ENCODE results near the gene RBM14.
A peak's percentile ranks its signal among the peaks of the same experiment; 100 is the strongest.
"Not testable (repeated sequence)": the region's sequence is repeated elsewhere in the genome, so short reads cannot be mapped to it uniquely, and the experiment has no call there.

Gene RBM14, protein sequence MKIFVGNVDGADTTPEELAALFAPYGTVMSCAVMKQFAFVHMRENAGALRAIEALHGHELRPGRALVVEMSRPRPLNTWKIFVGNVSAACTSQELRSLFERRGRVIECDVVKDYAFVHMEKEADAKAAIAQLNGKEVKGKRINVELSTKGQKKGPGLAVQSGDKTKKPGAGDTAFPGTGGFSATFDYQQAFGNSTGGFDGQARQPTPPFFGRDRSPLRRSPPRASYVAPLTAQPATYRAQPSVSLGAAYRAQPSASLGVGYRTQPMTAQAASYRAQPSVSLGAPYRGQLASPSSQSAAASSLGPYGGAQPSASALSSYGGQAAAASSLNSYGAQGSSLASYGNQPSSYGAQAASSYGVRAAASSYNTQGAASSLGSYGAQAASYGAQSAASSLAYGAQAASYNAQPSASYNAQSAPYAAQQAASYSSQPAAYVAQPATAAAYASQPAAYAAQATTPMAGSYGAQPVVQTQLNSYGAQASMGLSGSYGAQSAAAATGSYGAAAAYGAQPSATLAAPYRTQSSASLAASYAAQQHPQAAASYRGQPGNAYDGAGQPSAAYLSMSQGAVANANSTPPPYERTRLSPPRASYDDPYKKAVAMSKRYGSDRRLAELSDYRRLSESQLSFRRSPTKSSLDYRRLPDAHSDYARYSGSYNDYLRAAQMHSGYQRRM

DNA sequence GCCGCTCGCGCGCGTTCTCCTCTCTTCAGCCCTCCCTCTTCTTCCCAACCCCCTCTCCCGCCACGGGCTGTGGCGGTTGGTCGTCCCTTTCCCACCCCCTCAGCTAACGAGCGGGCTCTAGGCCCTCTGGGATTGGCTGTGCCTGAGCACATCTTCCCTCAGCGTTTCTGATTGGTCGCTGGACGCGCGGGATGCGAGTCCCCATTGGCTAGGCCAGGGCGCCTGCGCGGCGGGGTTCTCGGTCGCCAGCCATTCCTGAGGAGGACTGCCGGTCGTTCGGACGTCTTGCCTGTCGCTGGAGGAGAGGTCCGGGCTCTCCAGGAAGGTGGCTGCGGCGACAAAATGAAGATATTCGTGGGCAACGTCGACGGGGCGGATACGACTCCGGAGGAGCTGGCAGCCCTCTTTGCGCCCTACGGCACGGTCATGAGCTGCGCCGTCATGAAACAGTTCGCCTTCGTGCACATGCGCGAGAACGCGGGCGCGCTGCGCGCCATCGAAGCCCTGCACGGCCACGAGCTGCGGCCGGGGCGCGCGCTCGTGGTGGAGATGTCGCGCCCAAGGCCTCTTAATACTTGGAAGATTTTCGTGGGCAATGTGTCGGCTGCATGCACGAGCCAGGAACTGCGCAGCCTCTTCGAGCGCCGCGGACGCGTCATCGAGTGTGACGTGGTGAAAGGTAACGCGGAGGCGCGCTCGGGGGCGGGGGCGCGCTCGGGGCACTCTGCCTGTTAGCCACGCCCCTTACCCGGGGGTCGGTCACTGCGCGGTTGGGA, at the start of gene RBM14:
Gene RBM14, plus strand, starts transcription at position 252 of the 776 bp plus-strand sequence. Its CDS starts 91 bp downstream, at position 343.
- DNase-seq = peak; percentile 99

DNA sequence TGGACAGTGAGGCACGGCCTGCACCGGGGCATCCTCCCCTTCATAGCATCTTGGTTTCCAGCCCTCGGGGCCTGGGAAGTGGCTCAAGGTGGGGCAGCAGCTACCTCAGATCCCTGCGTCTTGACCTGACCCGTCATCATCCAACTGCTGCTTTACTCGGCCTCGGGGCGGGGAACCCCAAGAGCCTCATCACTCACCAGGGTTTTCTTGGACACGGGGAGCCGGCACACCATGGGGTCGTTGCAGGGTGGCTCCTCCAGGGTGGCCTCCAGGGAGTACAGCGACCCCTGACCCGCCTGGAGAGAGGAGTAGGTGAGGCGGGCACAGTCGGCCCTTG, 48.7 kb upstream of the RBM14 start:
- no peak for DNase-seq

DNA sequence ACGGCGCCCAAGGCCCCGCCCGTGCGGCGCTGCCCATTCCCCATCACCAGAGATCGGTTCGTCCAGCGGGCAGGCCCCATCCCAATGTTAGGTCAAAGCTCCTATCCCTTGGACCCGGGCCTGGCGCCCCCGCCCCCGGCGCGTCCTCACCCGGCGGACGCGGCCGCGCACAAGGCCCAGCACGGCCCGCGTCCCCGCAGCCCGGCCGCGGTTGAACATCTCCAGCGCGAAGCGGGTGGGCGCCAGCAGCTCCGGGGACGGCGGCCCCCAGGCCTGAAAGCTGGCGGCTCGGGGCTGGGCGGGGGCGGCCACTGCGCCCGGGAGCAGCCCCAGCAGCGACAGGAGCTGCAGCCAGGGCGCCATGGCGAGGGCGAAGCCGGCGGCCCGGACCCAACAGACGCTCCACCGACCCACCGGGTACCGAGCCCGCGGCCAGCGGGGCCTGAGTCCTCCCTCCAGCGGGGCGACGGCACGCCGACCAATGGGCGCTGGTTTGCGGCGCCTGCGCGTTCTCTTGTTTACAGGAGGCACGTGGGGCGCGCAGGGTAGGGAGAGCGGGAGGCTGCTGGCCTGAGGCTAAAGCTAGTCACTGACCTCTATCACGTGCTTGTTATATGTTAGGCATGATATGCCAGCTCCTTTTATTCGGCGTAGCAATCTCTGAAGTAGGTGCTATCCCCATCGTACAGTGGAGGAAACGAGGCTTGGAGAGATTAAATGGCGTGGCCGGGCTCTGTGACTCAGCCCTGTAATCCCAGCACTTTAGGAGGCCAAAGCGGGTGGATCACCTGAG, 48.1 kb upstream of the RBM14 start, which contains the start of gene CTSF:
Gene CTSF, minus strand, starts transcription at position 483 of the 793 bp plus-strand sequence. Its CDS starts 120 bp downstream, at position 363.
- peak; percentile 96 for DNase-seq

DNA sequence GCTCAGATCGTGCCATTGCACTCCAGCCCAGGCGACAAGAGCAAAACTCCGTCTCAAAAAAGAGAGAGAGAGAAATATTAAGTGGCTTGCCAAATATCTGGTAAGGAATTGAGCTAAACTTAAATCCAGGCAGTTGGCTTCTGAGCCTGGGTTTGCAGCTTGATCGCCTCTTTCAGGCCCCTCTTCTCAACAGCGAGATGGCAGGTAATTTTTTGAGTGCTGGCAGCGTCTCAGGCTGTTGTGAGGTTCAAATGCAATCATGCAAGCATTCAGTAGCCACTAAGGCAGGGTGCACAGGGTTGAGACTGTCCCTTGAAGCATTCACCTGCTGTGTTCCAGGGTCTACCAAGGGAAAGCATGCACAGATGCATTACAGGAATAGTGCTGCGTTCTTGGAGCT, 47.4 kb upstream of the RBM14 start:
- no peak for DNase-seq

DNA sequence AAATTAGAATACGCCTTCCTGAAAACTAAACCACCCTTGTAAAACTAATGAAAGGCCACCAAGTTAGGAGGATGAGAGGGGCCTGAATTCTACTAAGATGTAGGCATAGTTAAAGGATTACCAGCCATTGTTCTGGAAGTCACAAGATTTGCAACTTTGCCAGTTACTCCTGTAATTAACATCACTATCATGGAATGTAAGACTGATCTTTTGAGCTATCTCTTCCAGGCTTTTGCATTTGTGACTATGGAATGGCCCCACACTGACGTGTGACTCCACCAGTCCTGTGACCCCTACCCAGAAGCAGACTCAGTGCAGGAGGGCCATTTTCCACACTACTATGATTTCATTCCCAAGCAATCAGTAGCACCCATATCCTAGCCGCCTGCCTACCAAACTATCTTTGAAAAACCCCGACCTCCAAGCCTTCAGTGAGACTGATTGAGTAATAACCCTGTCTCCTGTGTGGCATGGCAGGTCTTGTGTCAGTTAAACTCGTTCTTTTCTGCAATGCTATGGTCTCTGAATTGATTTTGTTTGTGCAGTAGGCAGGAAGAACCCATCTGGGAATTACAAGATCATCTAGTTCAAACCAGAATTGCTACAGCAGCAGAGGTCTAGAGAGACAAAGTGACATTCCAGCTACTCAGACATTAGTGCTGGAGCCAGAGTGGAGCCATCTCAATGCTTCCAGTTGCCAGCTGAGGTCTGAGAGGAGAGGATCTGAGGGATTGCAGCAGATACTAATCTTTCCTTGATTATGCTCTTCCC, 46.2 kb upstream of the RBM14 start:
- DNase-seq = no peak

DNA sequence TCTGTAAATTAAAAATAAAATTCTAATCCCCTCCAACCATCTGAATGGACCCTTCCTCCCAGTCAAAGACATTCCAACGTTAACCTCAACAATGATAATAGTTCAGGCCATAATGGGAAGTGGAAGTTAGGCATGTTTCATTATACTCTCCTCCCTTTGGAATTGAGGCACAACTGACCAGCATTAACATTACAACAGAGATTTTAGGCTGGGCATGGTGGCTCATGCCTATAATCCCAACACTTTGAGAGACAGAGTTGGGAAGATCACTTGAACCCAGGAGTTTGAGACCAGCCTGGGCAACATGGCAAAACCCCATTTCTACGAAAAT, 45.6 kb upstream of the RBM14 start:
- no peak for DNase-seq

DNA sequence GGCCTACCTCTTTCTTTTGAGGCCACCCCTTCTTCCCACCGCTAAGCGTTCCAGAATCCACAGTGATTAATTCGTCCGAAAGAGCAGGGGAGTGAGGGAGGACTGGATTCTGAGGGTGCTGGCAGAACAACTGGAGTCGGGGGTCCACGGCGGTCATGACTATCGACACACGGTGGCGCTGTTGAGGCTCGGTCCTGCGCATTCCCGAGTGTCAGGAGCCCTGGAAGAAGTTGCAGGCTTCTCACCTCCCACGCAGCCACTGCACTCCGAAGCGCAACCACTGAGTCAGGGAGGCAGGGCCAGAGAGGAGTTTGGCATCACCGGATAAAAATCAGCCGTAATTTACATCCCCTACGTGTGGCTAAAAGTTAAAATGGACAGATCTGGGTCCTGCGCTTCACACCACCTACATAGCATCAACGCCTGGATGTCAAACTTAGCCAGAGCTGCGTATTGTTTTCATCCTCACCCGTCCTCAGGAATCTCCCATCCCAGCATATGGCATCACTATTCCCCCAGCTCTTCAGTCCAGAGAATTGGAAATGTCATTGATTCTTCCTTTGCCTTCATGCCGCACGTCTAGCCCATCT, 37.3 kb upstream of the RBM14 start:
- peak; percentile 55 for DNase-seq

DNA sequence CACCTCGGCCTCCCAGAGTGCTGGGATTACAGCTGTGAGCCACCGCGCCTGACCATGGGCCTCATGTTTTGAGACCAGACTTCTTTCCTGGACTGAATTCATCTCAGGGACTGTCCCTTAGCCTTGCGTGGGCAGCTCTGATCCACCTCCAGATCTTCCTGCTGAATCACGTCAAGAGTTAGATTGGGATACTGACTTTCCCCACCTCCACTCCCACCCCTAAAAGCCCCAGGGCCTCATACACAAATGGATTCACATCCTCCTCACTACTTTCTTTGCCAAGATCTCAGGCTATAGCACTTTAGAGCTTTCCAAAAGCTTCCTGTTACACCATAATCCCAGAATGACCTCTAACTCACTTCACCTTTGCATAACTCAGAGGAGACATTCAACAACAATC, 35.6 kb upstream of the RBM14 start:
- no peak for DNase-seq

DNA sequence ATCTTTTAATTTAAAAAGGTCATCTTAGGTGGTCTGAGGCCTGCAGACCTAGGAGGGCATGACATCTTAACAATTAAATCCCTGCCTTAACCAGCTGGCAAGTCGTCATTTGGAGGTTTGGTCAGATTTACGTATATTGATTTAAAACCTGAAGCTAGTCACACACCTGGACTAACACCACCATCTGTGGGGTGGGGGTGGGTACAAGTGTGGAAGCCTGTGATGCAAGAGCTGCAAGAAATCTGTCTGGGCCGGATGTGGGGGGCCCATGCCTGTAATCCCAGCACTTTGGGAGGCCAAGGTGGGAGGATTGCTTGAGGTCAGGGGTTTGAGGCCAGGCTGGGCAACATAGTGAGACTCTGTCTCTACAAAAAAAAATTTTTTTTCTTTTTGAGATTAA, 35.2 kb upstream of the RBM14 start:
- DNase-seq = no peak

DNA sequence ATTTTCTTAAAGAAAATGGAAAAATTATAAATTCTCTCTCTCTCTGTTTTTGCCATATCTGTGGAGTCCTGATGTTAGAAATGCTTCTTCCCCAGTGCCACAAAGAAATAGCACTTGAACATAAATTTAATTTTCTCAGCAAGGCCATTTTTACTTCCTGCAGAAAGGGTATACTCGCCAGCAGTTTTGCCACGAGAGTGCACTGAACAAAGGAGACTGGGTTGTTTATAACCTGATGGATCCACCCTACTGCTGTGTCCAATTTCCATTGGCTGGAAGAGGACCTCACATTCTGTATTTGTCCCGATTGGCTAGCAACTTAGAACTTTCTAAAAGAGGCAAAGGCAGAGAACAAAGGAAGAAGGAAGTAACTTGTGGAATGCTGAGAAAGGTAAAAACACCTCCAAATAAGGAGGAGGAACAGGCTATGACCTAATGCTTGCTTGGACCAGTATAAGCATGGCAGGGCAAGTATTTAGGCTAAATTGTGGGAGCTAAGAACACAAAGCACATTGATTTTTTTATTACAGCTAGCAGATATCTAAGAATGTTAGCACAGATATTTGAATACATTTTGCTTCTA, 33.8 kb upstream of the RBM14 start:
- DNase-seq = not testable (repeated sequence)

DNA sequence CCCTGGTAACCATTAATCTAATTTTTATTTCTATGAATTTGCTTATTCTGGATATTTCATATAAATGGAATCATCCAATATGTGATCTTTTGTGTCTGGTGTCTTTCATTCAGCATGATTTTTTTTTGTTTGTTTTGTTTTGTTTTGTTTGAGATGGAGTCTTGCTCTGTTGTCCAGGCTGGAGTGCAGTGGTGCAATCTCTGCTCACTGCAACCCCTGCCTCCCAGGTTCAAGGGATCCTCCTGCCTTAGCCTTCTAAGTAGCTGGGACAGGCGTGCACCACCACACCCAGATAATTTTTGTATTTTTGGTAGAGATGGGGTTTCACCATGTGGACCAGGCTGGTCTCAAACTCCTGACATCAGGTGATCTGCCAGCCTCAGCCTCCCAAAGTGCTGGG, 31.0 kb upstream of the RBM14 start:
- not testable (repeated sequence) for DNase-seq

DNA sequence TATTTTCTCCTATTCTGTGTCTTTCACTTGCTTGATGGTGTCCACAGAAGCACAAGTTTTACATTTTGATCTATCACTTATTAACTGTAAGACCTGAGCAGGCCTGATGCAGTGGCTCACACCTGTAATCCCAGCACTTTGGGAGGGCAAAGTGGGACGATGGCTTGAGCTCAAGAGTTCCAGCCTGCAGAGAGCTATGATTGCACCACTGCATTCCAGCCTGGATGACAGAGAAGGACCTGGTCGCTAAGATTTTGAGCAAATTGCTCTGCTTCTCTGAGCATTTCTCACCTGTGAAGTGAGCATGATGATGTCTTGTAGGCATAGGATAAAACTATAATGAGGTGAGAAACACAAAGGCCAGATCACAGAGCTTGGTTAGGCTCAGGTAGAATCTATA, 30.3 kb upstream of the RBM14 start:
- DNase-seq = no peak

DNA sequence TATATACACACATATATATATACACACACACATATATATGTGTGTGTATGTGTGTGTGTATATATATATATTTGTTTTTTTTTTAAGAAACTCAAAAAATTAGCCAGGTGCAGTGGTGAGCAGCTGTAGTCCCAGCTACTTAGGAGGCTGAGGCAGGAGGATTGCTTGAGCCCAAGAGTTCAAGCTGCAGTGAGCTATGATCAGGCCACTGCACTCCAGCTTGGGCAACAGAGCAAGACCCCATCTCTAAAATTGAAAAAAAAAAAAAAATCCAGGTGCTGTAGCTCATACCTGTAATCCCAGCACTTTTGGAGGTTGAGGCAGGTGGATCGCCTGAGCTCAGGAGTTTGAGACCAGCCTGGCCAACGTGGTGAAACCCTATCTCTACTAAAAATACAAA, 27.1 kb upstream of the RBM14 start:
- not testable (repeated sequence) for DNase-seq

DNA sequence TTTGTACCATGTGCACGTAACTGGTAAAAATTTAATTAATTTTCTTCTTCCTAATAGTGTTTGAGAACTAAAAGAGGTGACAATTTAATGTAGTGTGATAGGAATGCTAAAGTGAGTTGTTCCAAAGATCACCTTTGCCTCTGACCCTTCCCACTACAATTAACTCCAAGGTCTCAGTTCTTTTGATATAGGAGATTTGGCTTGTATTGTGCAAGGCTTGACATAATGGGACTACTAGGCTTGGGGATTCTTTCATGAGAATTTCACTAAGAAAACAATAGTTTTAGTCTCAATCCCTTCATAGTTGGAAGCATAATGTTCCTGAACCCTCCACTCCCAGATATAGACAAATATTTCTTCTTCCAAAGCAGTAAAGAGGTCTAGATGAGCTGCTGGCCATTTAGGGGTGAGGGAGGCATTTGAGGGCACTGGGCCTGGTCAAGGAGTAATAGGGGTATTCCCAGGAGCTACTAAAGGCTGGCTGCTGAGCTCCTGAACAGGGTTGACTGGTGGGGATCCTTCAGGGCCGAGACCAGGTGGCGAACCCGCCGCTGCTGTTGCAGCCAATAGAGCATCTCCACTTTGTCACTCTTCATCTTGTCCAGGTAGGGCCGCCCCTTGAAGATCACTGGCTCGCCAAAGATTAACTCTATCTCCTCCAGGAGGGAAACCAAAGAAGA, 26.3 kb upstream of the RBM14 start:
- DNase-seq = no peak

DNA sequence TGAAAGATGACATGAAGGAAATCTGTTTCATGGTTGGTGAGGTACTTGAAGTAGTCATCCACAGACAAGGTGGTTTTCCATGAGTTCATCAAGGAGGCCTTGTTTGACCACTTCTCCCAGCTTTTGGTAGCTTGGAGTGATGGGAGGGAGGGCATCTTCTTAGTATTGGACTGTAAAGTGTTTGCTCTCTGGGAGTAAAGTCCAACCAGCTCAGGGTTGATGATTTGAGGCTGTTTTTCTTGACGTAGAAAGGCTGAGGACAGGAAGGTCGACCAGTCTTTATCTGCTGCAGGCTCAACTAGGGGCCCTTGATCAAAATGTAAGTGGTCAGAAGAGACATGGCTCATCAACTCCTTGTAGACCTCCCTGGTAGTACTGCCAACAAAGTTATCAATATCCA, 25.3 kb upstream of the RBM14 start:
- DNase-seq = no peak

DNA sequence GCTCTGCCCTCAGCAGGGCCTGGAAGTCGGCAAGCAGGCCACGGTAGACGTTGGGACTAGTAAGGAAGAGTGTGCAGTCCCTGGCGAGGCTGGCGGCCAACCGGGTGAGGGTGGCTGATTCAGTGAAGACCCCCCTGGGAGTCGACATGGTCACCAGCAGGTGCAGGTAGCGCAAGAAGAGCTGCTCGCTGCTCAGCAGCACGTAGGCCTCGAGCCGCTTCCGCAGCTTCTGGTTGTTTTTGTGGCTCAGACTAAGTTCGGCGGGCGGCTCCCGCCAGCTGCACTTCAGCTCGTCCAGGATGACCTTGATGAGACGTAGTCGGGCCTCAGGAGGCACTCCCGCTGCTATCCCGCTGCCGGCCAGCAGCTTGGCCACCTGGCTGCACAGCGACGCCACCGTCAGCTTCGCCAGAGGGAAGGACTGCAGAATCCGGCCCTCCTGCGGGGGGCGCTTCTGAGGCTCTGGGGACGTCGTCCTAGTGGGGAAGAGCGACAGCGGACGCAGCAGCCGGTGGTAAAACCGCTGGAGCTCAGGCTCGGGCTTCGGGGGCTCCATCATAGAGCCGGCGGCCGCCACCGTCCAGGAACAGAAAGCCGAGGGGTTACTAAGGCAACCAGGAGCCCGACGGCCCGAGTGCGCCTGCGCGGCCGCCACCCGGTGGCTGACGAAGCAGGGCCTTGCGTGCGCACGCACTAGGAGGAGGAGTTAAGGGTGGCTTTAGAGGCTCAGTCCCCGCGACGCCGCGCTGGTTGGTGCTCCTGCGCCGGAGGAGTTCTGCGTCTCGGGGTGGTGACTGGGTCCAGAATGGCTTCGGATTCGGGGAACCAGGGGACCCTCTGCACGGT, 23.8 kb upstream of the RBM14 start, which contains the start of the genes CCDC87 and CCS:
Gene CCDC87, minus strand, starts transcription at position 607 of the 846 bp plus-strand sequence. Its CDS starts 48 bp downstream, at position 559.
Gene CCS, plus strand, starts transcription at position 729 of the 846 bp plus-strand sequence. Its CDS starts 77 bp downstream, at position 806.
- DNase-seq = peak; percentile 96

DNA sequence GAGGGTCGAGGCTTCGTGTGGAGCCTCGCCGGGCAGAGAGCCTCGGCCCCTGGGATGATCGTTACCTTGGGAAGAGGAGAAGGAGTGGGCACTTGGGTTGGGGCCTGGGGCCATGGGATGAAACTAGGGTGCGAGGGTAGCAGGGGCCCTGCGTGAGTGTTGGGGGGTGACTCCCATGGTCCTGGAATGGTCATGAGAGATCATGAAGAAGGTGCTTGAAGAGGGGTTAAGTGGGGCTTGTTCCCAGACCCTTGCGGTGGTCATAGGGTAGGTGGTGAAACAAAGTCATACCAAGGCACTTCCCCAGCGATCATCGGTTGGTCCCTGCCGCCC, 23.2 kb upstream of the RBM14 start:
- DNase-seq = no peak

DNA sequence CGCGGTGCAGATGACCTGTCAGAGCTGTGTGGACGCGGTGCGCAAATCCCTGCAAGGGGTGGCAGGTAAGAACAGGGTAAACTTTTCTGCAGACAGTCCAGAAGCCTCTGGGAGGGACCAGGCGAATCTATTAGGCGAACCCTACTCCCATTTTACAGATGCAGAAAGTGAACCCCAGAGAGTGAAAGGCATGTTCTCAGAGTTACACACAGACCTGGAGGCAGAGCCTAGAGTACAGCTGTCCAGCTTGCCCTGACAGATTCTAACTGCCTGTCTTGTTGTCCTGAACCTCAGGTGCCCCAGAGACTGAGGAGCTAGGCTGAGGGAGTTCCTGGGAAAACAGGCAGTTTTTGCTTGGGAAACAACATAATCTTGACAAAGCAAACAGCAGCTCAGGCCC, 22.8 kb upstream of the RBM14 start:
- no peak for DNase-seq

DNA sequence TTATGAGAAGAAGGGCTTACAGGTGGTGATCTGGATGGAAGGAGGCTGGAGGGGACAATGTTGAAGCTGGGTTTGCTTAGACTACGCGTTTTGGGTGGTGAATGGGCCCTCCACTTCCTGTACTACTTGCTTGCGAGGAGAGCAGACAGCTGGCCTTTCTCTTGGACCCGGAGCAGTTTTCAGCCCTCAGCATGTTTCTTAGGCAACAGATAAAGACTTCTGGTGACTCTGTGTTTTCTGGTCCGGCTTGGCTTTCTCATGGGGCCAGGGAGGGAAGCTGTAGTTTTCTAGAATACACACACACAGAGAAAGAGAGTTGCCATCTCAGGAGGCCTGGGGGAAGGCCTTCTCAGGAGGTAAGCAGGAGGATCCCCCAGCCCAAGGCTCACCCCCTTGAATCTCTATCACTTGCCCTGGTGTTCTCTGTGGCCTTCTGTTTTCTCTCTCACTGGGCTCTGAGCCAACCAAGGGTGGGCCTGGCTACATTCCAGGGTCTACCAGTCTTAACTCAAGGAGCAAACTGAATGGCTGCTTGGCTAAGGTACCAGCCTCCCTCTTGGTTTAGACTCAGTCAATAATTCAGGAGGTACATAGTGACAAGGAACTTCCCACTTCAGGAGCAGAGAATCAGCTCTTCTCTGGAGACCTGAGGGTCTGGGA, 21.1 kb upstream of the RBM14 start:
- peak; percentile 42 for DNase-seq

Measured in midbrain (tissue), 1 donor.